Measurements from ENCODE around the gene NEK7. TPM values are rescaled to one million over a fixed set of nuclear protein-coding genes. Genes with fewer than 3 reads are reported as not detected.
"Not testable (repeated sequence)": the region's sequence is repeated elsewhere in the genome, so short reads cannot be mapped to it uniquely, and the experiment has no call there.

Gene NEK7
- total and polyA plus RNA-seq, 7 donors, result 15.2 to 312 (median 171) TPM

GRCh38 chr1:198186916-198187580 is 30.2 kb downstream of the NEK7 start:
- Histone ChIP-seq H3K27ac (no peak overlapping the region), H3K36me3 (no peaks in the 10 kb centered on the region), H3K4me1 (peaks cover 0 to 57% (median 29%) of the 10 kb centered on the region in 4 donors), H3K27me3 (no peaks in the 10 kb centered on the region), H3K4me3 (no peak overlapping the region), H3K9me3 (no peaks in the 10 kb centered on the region)
- TF ChIP-seq POLR2AphosphoS5 (IDR thresholded peaks at IDR 0.05) (no peak), POLR2A (IDR thresholded peaks at IDR 0.05) (no peak), EP300 (IDR thresholded peaks at IDR 0.05) (no peak)
- TF ChIP-seq, protein P1, sequence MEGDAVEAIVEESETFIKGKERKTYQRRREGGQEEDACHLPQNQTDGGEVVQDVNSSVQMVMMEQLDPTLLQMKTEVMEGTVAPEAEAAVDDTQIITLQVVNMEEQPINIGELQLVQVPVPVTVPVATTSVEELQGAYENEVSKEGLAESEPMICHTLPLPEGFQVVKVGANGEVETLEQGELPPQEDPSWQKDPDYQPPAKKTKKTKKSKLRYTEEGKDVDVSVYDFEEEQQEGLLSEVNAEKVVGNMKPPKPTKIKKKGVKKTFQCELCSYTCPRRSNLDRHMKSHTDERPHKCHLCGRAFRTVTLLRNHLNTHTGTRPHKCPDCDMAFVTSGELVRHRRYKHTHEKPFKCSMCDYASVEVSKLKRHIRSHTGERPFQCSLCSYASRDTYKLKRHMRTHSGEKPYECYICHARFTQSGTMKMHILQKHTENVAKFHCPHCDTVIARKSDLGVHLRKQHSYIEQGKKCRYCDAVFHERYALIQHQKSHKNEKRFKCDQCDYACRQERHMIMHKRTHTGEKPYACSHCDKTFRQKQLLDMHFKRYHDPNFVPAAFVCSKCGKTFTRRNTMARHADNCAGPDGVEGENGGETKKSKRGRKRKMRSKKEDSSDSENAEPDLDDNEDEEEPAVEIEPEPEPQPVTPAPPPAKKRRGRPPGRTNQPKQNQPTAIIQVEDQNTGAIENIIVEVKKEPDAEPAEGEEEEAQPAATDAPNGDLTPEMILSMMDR (IDR thresholded peaks at IDR 0.05), result no peak
- intact Hi-C loops (cut with DNase I), result no loop called here
- WGBS, 2 donors, result 92 to 97% methylated on average over 2 of the region's 2 CpGs
- DNase-seq, result no peak

- no peak overlapping the region for H3K4me3 ChIP-seq
- H3K27me3 ChIP-seq, result no peaks in the 10 kb centered on the region
- no peaks in the 10 kb centered on the region for H3K9me3 ChIP-seq
- TF ChIP-seq, protein P1 (IDR thresholded peaks at IDR 0.05), result no peak
- no peak for TF ChIP-seq POLR2AphosphoS5 (IDR thresholded peaks at IDR 0.05)
- TF ChIP-seq EP300 (IDR thresholded peaks at IDR 0.05), result no peak
- TF ChIP-seq POLR2A (IDR thresholded peaks at IDR 0.05), result no peak
- intact Hi-C loops (cut with DNase I), result no loop called here
- H3K4me1 ChIP-seq, result peaks cover 0 to 57% (median 29%) of the 10 kb centered on the region in 4 donors
- H3K36me3 ChIP-seq, result no peaks in the 10 kb centered on the region
- no peak for DNase-seq
- H3K27ac ChIP-seq, result no peak overlapping the region
- WGBS, 2 donors, result 62 to 77% methylated on average over 3 of the region's 3 CpGs
Observed at GRCh38 chr1:198187973-198188588, 31.3 kb downstream of the NEK7 start.

DNA sequence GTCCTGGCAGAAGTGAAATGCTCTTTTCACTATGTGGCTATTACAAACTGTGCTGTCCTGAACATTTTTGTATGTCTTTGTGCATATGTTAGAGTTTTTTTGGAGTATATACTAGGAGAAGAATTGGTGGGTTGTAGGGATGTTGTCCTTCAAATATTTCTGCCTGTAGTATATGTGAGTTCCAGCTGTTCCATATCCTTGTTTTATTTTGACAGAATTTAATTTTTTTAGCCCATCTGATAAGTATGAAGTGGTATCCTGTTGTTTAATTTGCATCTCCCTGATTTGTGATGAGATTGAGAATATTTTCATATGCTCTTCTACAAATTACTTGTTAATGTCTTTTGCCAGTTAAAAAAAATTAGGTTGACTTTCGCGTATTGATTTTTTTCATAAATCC is 34.3 kb downstream of the NEK7 start:
- Histone ChIP-seq H3K36me3 (no peaks in the 10 kb centered on the region), H3K27ac (no peak overlapping the region), H3K4me1 (peaks cover 0 to 38% (median 23%) of the 10 kb centered on the region in 4 donors), H3K4me3 (no peak overlapping the region), H3K9me3 (no peaks in the 10 kb centered on the region), H3K27me3 (no peaks in the 10 kb centered on the region)
- 95 to 98% methylated on average over 2 of the region's 2 CpGs for WGBS, 2 donors
- TF ChIP-seq POLR2A (IDR thresholded peaks at IDR 0.05), result no peak
- TF ChIP-seq, protein P1 (IDR thresholded peaks at IDR 0.05), result no peak
- no peak for TF ChIP-seq POLR2AphosphoS5 (IDR thresholded peaks at IDR 0.05)
- no peak for TF ChIP-seq EP300 (IDR thresholded peaks at IDR 0.05)
- no peak for DNase-seq
- intact Hi-C loops (cut with DNase I), result no loop called here

DNA sequence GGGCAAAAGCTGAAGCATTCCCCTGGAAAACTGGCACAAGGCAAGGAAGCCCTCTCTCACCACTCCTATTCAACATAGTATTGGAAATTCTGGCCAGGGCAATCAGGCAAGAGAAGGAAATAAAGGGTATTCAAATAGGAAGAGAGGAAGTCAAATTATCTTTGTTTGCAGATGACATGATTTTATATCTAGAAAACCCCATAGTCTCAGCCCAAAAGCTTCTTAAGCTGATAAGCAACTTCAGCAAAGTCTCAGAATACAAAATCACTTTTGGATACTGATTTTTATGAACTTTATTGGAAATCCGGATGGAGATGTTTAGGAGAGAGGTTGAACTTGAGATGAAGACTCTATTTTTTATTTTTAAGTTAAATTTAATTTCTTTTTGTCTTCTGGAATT is 37.1 kb downstream of the NEK7 start:
- H3K36me3 ChIP-seq; H3K27me3 ChIP-seq; H3K9me3 ChIP-seq; H3K4me3 ChIP-seq; DNase-seq; H3K27ac ChIP-seq; intact Hi-C loops (cut with DNase I): not testable (repeated sequence)
- WGBS, 2 donors, result 95 to 96% methylated on average over 1 of the region's 1 CpG
- H3K4me1 ChIP-seq, result peaks cover 0 to 26% (median 19%) of the 10 kb centered on the region in 4 donors

GRCh38 chr1:198196630-198197029 is 39.8 kb downstream of the NEK7 start:
- Histone ChIP-seq H3K9me3 (no peaks in the 10 kb centered on the region), H3K36me3 (no peaks in the 10 kb centered on the region), H3K27me3 (no peaks in the 10 kb centered on the region), H3K4me3 (no peak overlapping the region), H3K27ac (no peak overlapping the region), H3K4me1 (peaks cover 0 to 44% (median 36%) of the 10 kb centered on the region in 4 donors)
- intact Hi-C loops (cut with DNase I), result no loop called here
- WGBS, 2 donors, result 93 to 95% methylated on average over 3 of the region's 3 CpGs
- DNase-seq, result no peak
- TF ChIP-seq POLR2A (IDR thresholded peaks at IDR 0.05), result no peak
- TF ChIP-seq EP300 (IDR thresholded peaks at IDR 0.05), result no peak
- TF ChIP-seq POLR2AphosphoS5 (IDR thresholded peaks at IDR 0.05), result no peak
- TF ChIP-seq, protein P1 (IDR thresholded peaks at IDR 0.05), result no peak

All from sigmoid colon (tissue), 7 donors.